HCT116 (cell line): Measurements from ENCODE around the gene GRAMD4.

Source experiments
- EGR1 ChIP-seq: IDR thresholded peaks from 2 replicates; pipeline ENCODE4 v1.6.1; 2012; ENCODE audit warnings: low read depth
- EZH2 ChIP-seq: fragments of 200-600 bp; sonication (generic); IDR thresholded peaks from 2 replicates; pipeline ENCODE4 v1.6.1; 2017; ENCODE audit warnings: antibody characterized with exemption, mixed run types
- MAX ChIP-seq: IDR thresholded peaks from 2 replicates; pipeline ENCODE4 v1.6.1; 2012
- POLR2A ChIP-seq: IDR thresholded peaks from 2 replicates; pipeline ENCODE4 v1.7.0; 2011; ENCODE audit warnings: borderline replicate concordance; ENCODE audit not compliant: insufficient read depth, insufficient read length; ENCODE audit errors: extremely low read depth
- POLR2AphosphoS5 ChIP-seq: IDR thresholded peaks from 2 replicates; pipeline ENCODE4 v1.6.1; 2011; ENCODE audit warnings: mild to moderate bottlenecking, low read depth, low read length, moderate library complexity
- RAD21 ChIP-seq: IDR thresholded peaks from 2 replicates; pipeline ENCODE4 v1.6.1; 2012; ENCODE audit warnings: low read depth, mild to moderate bottlenecking
- YY1 ChIP-seq: IDR thresholded peaks from 2 replicates; pipeline ENCODE4 v1.6.1; 2011; ENCODE audit warnings: low read length, low read depth, moderate library complexity, mild to moderate bottlenecking; ENCODE audit not compliant: insufficient replicate concordance; ENCODE audit errors: extremely low read depth
- TF ChIP-seq, protein P1 (sequence below), 3 experiments: fragments of 200-600 bp in 1 of 3; sonication (generic) in 1 of 3; IDR thresholded peaks in 2 of 3; conservative IDR thresholded peaks in 1 of 3; 2 replicates each; pipeline ENCODE4 v1.5.1; 2012 to 2017; ENCODE audit warnings: low read depth in 2 of 3, low read length in 2 of 3, antibody characterized with exemption in 1 of 3, borderline replicate concordance in 1 of 3, control low read depth in 1 of 3, mild to moderate bottlenecking in 1 of 3, mixed read lengths in 1 of 3, mixed run types in 1 of 3, moderate library complexity in 1 of 3; ENCODE audit not compliant: insufficient read depth in 1 of 3

DNA sequence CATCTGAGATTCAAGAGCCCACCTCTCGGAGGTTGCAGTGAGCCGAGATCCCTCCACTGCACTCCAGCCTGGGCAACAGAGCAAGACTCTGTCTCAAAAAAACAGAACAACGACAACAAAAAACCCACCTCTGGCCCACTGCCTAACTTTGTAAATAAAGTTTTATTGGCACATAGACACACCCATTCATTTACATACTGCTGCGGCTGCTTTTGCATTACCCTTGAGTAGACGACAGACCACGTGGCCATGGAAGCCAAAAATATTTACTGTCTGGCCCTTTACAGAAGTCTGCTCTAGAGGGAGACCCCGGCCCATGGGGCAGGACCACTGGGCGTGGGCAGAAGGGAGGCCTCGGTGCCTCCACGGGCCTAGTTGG, 47.0 kb downstream of the GRAMD4 start:
- no peak for TF ChIP-seq RAD21
- no peak for TF ChIP-seq YY1
- no peak for TF ChIP-seq POLR2AphosphoS5
- no peak for TF ChIP-seq EZH2
- TF ChIP-seq, protein P1, sequence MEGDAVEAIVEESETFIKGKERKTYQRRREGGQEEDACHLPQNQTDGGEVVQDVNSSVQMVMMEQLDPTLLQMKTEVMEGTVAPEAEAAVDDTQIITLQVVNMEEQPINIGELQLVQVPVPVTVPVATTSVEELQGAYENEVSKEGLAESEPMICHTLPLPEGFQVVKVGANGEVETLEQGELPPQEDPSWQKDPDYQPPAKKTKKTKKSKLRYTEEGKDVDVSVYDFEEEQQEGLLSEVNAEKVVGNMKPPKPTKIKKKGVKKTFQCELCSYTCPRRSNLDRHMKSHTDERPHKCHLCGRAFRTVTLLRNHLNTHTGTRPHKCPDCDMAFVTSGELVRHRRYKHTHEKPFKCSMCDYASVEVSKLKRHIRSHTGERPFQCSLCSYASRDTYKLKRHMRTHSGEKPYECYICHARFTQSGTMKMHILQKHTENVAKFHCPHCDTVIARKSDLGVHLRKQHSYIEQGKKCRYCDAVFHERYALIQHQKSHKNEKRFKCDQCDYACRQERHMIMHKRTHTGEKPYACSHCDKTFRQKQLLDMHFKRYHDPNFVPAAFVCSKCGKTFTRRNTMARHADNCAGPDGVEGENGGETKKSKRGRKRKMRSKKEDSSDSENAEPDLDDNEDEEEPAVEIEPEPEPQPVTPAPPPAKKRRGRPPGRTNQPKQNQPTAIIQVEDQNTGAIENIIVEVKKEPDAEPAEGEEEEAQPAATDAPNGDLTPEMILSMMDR (IDR thresholded peaks at IDR 0.05 in 2 of 3, conservative IDR thresholded peaks at IDR 0.05 in 1 of 3; ENCODE audit: borderline replicate concordance in 1 of 3, insufficient read depth in 1 of 3, low read depth in 2 of 3, low read length in 2 of 3): no peak
- TF ChIP-seq EGR1: no peak
- no peak for TF ChIP-seq MAX
- TF ChIP-seq POLR2A: no peak
